Osteoblast (primary cell): ENCODE data around the gene JPH3. TPM values are rescaled to one million over a fixed set of nuclear protein-coding genes. Genes with fewer than 3 reads are reported as not detected.
A peak's percentile ranks its signal among the peaks of the same experiment; 100 is the strongest.

Source experiments
- DNase-seq: peaks from one replicate; pipeline ENCODE4 v3.0.0; 2011; ENCODE audit warnings: low spot score, mixed read lengths; ENCODE audit not compliant: insufficient read length; ENCODE audit errors: missing footprints
- H2AFZ ChIP-seq: 2 replicates; pipeline ENCODE4 v1.6.0; 2011; ENCODE audit warnings: mild to moderate bottlenecking, low read length
- H3K27ac ChIP-seq: 2 replicates; pipeline ENCODE4 v1.5.1; 2011; ENCODE audit warnings: mild to moderate bottlenecking, low read depth, low read length, moderate library complexity
- H3K27me3 ChIP-seq: 2 replicates; pipeline ENCODE4 v1.6.0; 2012; ENCODE audit warnings: mild to moderate bottlenecking, control low read depth, inconsistent platforms, low read length, moderate library complexity; ENCODE audit not compliant: insufficient read depth
- H3K36me3 ChIP-seq: 2 replicates; pipeline ENCODE4 v1.5.1; 2011; ENCODE audit warnings: mild to moderate bottlenecking, low read length, control low read depth, moderate library complexity; ENCODE audit not compliant: insufficient read depth
- H3K4me1 ChIP-seq: 2 replicates; pipeline ENCODE4 v1.5.1; 2011; ENCODE audit warnings: mild to moderate bottlenecking, low read length, control low read depth, moderate library complexity; ENCODE audit not compliant: insufficient read depth
- H3K4me2 ChIP-seq: 2 replicates; pipeline ENCODE4 v1.6.0; 2011; ENCODE audit warnings: mild to moderate bottlenecking, low read length; ENCODE audit not compliant: insufficient read depth
- H3K4me3 ChIP-seq: fragments of 200-600 bp; sonication (generic); 3 replicates; pipeline ENCODE4 v1.5.1; 2012; ENCODE audit warnings: mild to moderate bottlenecking, low read length, inconsistent platforms; ENCODE audit not compliant: insufficient read depth
- H3K79me2 ChIP-seq: 2 replicates; pipeline ENCODE4 v1.6.0; 2012; ENCODE audit warnings: mild to moderate bottlenecking, low read length, control low read depth, inconsistent platforms; ENCODE audit not compliant: insufficient read depth
- H3K9me3 ChIP-seq: 2 replicates; pipeline ENCODE4 v1.5.1; 2011; ENCODE audit warnings: low read depth, low read length, control low read depth
- H4K20me1 ChIP-seq: 2 replicates; pipeline ENCODE4 v1.6.0; 2012; ENCODE audit warnings: mild to moderate bottlenecking, low read length, control low read depth; ENCODE audit not compliant: insufficient read depth
- total RNA-seq: library from RNA; depleted of rRNA; stranded (reverse); fragments of >200 nt; gene quantifications from 2 replicates; pipeline ENCODE4 v1.2.3, GENCODE V29; 2012
- TF ChIP-seq, protein P1 (sequence below): IDR thresholded peaks from 2 replicates; pipeline ENCODE4 v1.5.1; 2011; ENCODE audit warnings: mild to moderate bottlenecking, low read depth, low read length, moderate library complexity; ENCODE audit errors: extremely low read depth

Gene JPH3
- total RNA-seq, 1 donor: not detected

DNA sequence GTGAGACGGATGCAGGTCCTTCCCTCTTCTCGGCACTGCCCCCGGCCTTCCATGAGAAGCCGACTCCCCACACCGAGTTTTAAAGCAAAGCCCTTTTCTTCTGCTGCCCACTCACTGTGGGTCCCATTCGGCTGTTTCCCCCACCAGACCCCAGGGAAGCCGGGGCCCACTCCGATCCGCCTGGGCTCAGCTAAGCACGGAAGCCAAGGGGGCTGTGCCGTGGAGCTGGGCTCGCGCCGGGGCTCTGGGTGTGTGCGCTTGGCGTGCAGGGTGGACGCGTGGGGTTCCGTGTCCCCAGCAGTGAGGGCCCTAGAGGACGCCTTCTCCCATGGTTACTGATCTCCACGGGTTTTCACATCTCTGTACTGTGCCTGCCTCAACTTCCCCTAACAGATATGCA, 94.9 kb downstream of the JPH3 start:
- Histone ChIP-seq H2AFZ (no peak overlapping the region), H3K4me1 (no peaks in the 10 kb centered on the region), H3K4me2 (no peak overlapping the region), H3K27ac (no peak overlapping the region), H3K36me3 (peaks cover 4% of the 10 kb centered on the region), H3K79me2 (no peaks in the 10 kb centered on the region), H3K9me3 (no peaks in the 10 kb centered on the region), H4K20me1 (no peaks in the 10 kb centered on the region), H3K27me3 (no peaks in the 10 kb centered on the region), H3K4me3 (no peak overlapping the region)
- DNase-seq: no peak
- TF ChIP-seq, protein P1, sequence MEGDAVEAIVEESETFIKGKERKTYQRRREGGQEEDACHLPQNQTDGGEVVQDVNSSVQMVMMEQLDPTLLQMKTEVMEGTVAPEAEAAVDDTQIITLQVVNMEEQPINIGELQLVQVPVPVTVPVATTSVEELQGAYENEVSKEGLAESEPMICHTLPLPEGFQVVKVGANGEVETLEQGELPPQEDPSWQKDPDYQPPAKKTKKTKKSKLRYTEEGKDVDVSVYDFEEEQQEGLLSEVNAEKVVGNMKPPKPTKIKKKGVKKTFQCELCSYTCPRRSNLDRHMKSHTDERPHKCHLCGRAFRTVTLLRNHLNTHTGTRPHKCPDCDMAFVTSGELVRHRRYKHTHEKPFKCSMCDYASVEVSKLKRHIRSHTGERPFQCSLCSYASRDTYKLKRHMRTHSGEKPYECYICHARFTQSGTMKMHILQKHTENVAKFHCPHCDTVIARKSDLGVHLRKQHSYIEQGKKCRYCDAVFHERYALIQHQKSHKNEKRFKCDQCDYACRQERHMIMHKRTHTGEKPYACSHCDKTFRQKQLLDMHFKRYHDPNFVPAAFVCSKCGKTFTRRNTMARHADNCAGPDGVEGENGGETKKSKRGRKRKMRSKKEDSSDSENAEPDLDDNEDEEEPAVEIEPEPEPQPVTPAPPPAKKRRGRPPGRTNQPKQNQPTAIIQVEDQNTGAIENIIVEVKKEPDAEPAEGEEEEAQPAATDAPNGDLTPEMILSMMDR: no peak

DNA sequence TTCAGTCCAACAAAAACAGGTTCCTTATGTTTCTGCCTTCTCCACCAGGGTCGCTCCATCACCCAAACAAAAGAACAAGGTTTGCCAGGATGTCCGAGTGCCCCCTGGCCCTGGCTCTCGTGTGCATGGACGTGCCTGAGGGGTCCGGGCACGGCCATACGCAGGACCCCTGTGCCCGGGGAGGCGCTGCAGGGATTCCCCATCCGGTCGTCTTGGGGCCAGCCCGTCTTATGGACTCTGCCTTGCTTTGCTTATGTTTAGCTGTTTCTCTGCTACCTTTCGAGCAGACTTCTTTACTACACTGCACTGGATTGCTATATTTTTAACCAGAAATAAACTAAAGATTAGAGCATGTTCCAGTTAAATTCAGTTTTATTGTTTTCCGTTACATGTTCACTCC, 95.5 kb downstream of the JPH3 start:
- Histone ChIP-seq H3K36me3 (peaks cover 4% of the 10 kb centered on the region), H3K4me1 (no peaks in the 10 kb centered on the region), H3K4me3 (no peak overlapping the region), H4K20me1 (no peaks in the 10 kb centered on the region), H3K79me2 (no peaks in the 10 kb centered on the region), H3K9me3 (no peaks in the 10 kb centered on the region), H3K27me3 (no peaks in the 10 kb centered on the region), H3K27ac (no peak overlapping the region), H3K4me2 (no peak overlapping the region), H2AFZ (no peak overlapping the region)
- no peak for DNase-seq
- TF ChIP-seq, protein P1: no peak

DNA sequence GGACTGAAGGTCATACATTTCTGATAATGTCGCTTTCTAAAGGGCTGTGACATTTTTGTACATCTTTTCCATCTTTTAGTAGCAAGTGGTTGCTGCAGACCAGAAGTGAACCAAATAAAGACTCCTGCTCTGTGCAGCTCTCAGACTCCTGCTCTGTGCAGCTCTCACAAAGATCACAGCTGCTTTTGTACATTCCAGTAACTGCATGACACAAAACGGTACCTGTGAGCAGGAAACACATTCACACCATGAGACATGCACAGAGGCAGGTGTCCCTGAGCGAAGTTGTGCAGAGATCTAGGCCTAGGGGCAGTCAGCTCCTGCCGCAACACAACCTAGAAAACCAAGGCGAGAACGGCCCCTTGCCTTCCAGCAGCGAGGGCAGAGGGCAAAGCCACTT, 95.9 kb downstream of the JPH3 start:
- TF ChIP-seq, protein P1: no peak
- Histone ChIP-seq H3K9me3 (no peaks in the 10 kb centered on the region), H3K4me3 (no peak overlapping the region), H3K4me1 (no peaks in the 10 kb centered on the region), H2AFZ (no peak overlapping the region), H3K4me2 (no peak overlapping the region), H3K27me3 (no peaks in the 10 kb centered on the region), H3K79me2 (no peaks in the 10 kb centered on the region), H4K20me1 (no peaks in the 10 kb centered on the region), H3K27ac (no peak overlapping the region), H3K36me3 (peaks cover 8% of the 10 kb centered on the region)
- DNase-seq: peak; percentile 86

DNA sequence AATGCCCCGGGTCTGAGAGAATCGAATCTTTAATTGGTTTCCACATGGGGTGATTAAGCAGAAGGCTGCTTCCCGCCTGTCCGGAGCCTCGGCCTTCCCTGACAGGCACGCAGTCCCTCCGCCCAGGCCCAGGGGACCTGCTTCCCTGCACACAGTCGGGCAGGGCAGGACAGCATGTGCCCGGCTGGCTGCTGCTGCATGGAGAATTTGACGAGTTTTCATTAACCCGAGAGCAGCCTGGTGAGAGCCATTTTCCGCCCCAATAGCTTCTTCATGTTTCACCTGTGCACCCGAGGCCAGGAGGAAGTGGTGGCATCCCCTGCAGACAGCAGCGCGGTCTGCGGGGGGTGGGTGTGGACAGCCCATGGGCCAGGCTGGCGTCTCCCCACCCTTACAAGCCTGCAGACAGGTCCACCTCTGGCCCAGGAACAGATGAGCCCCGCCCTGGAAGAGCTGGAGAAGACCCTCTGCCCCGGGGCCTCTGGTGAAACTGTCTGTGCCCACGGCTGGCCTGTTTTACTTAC, 96.4 kb downstream of the JPH3 start:
- no peaks in the 10 kb centered on the region for H4K20me1 ChIP-seq
- peaks cover 9% of the 10 kb centered on the region for H3K36me3 ChIP-seq
- H3K27ac ChIP-seq: no peak overlapping the region
- no peak overlapping the region for H2AFZ ChIP-seq
- H3K9me3 ChIP-seq: no peaks in the 10 kb centered on the region
- no peak overlapping the region for H3K4me2 ChIP-seq
- no peaks in the 10 kb centered on the region for H3K79me2 ChIP-seq
- no peak overlapping the region for H3K4me3 ChIP-seq
- no peaks in the 10 kb centered on the region for H3K4me1 ChIP-seq
- DNase-seq: no peak
- TF ChIP-seq, protein P1: no peak
- no peaks in the 10 kb centered on the region for H3K27me3 ChIP-seq
